ENCODE measurements around the gene ZNF558.
"Not testable (repeated sequence)": the region's sequence is repeated elsewhere in the genome, so short reads cannot be mapped to it uniquely, and the experiment has no call there.

ZNF558 gene

DNA sequence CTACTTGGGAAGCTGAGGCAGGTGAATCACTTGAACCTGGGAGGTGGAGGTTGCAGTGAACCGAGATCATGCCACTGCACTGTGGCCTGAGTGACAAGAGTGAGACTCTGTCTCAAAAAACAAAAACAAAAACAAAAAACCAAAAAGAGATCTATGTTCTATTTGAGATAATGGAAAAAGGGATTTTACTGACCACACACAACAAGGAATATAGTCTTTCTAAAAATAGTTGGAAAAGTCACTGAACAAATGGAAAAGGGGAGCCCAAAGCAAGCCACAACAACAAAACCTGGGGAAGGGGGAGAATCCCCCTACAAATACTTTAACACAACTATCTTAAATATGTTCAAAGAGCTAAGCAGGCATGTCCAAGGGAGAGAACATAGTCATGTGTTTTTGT, 37.3 kb downstream of the ZNF558 start:
- no peak for DNase-seq

GRCh38 chr19:8773587-8773986, 58.5 kb downstream of the ZNF558 start:
- not testable (repeated sequence) for DNase-seq

DNA sequence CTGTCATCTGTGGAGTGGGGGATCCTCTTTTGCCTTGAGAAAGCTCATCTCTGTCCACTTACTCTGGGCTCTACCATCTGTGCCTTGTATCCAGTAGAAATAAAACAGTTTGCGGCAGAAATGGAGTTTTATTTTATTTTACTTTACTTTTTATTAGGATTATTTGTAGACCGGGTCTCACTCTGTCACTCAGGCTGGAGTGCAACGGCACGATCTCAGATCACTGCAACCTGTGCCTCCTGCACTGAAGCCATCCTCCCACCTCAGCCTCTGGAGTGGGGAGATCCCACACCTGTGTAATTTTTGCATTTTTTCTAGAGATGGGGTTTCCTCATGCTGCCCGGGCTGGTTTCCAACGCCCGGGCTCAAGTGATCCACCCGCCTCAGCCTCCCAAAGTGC, 62.8 kb downstream of the ZNF558 start:
- not testable (repeated sequence) for DNase-seq

GRCh38 chr19:8767257-8767656, 64.8 kb downstream of the ZNF558 start:
- not testable (repeated sequence) for DNase-seq

Measured in activated gamma-delta T cell treated with Interleukin-2 at 50 U/mL for 16 hours (primary cell).